GM12878 (cell line): ENCODE data around the gene SLC1A2. TPM values are rescaled to one million over a fixed set of nuclear protein-coding genes. Genes with fewer than 3 reads are reported as not detected.

Source experiments
- ATAC-seq: fragments of 200-7000 bp; cut with Tn5 transposase; 3 replicates; pipeline ENCODE4 v1.9.1; 2020; ENCODE audit warnings: mild to moderate bottlenecking, moderate library complexity
- BruUV-seq: library from RNA; stranded (reverse); fragments of 400-500 nt; replicated peaks from 2 replicates; lab custom pipeline; 2021; lab: Mats Ljungman, UMichigan
- CTCF ChIA-PET: fragments of 300-600 bp; sonication (Branson Sonifier 250); formaldehyde crosslinking; extraction: SDS; loops from one replicate; lab custom pipeline; 2021; ENCODE audit warnings: inconsistent platforms; lab: Yijun Ruan, JAX
- POLR2A ChIA-PET: fragments of 350-600 bp; formaldehyde crosslinking; extraction: SDS; loops from one replicate; lab custom pipeline; 2021; ENCODE audit warnings: inconsistent platforms; lab: Charles Lee
- RAD21 ChIA-PET: fragments of 300-600 bp; sonication (Branson Sonifier 250); formaldehyde crosslinking; loops from one replicate; lab custom pipeline; 2023; ENCODE audit warnings: antibody characterized with exemption; ENCODE audit not compliant: unreplicated experiment; lab: Charles Lee
- SMC1A ChIA-PET: fragments of 300-600 bp; sonication (Branson Sonifier 250); formaldehyde crosslinking; loops from one replicate; lab custom pipeline; 2023; ENCODE audit not compliant: unreplicated experiment, uncharacterized antibody; lab: Charles Lee
- DNase-seq: peaks from one replicate; pipeline ENCODE4 v3.0.0-alpha.2; 2011; ENCODE audit warnings: low read depth, low spot score
- FAIRE-seq: peaks from 3 replicates; lab custom pipeline; 2011; peaks lifted over from hg19 to GRCh38; lab: Jason Lieb, UNC
- H2AFZ ChIP-seq: 2 replicates; pipeline ENCODE4 v1.6.0; 2011; ENCODE audit warnings: low read depth, low read length, control low read depth; ENCODE audit not compliant: control insufficient read depth
- H3K27ac ChIP-seq: 2 replicates; pipeline ENCODE4 v1.5.1; 2011; ENCODE audit warnings: control low read depth; ENCODE audit not compliant: control insufficient read depth, insufficient read depth
- H3K27me3 ChIP-seq, 2 experiments: replicated peaks in 1 of 2; 2 replicates each; pipeline versions ENCODE4 v1.6.0 to v1.6.1; 2011; ENCODE audit warnings: low read length in 1 of 2; ENCODE audit not compliant: control insufficient read depth in 2 of 2, insufficient read depth in 2 of 2
- H3K36me3 ChIP-seq, 2 experiments: 2 replicates each; pipeline ENCODE4 v1.5.1; 2011; ENCODE audit warnings: low read length in 1 of 2; ENCODE audit not compliant: control insufficient read depth in 2 of 2, insufficient read depth in 2 of 2
- H3K4me1 ChIP-seq: 2 replicates; pipeline ENCODE4 v1.6.1; 2011; ENCODE audit warnings: mild to moderate bottlenecking, low read length, moderate library complexity, mixed read lengths; ENCODE audit not compliant: control insufficient read depth, insufficient read depth
- H3K4me2 ChIP-seq: 2 replicates; pipeline ENCODE4 v1.6.0; 2011; ENCODE audit warnings: control low read depth; ENCODE audit not compliant: control insufficient read depth, insufficient read depth
- H3K4me3 ChIP-seq: fragments of 200-600 bp; sonication (generic); 2 replicates; pipeline ENCODE4 v1.5.1; 2016
- H3K79me2 ChIP-seq: 2 replicates; pipeline ENCODE4 v1.6.0; 2011; ENCODE audit warnings: low read length; ENCODE audit not compliant: control insufficient read depth, insufficient read depth
- H3K9ac ChIP-seq: 2 replicates; pipeline ENCODE4 v1.8.0; 2011; ENCODE audit warnings: low read length, control low read depth, mixed read lengths; ENCODE audit not compliant: control insufficient read depth, insufficient read depth
- H3K9me3 ChIP-seq: replicated peaks from 3 replicates; pipeline ENCODE4 v1.5.1; 2011; ENCODE audit warnings: mild to moderate bottlenecking, low read length; ENCODE audit not compliant: control insufficient read depth, insufficient read depth
- H4K20me1 ChIP-seq: 2 replicates; pipeline ENCODE4 v1.6.0; 2011; ENCODE audit not compliant: control insufficient read depth, insufficient read depth
- BMI1 ChIP-seq: fragments of 450-650 bp; IDR thresholded peaks from 2 replicates; pipeline ENCODE4 v1.6.1; 2016; ENCODE audit warnings: mild to moderate bottlenecking, moderate library complexity, borderline replicate concordance
- WGBS: methylation state at CpG from one replicate; pipeline ENCODE4 v1.1.6; 2016; ENCODE audit warnings: low lambda C conversion rate; ENCODE audit not compliant: insufficient replicate concordance, insufficient coverage; ENCODE audit errors: missing lambda C conversion rate; 5-methylcytosine and 5-hydroxymethylcytosine counted together
- in situ Hi-C: fragments of 300-500 bp; cut with MboI; formaldehyde crosslinking; loops from 9 replicates; pipeline ENCODE4 v1.14.3; 2018; ENCODE audit warnings: mixed read lengths
- intact Hi-C: fragments of 100-400 bp; cut with micrococcal nuclease; formaldehyde crosslinking; loops from one replicate; pipeline ENCODE4 v1.14.2; 2022; ENCODE audit not compliant: unreplicated experiment
- polyA plus RNA-seq, 11 experiments: library from polyadenylated mRNA; depleted of rRNA in 4 of 11; unstranded in 6 of 11; stranded (reverse) in 5 of 11; fragments of >200 nt; fragmentation: Nextera tagmentation in 4 of 11; fragmentation: Illumina TruSeq in 1 of 11; extraction: Ambion mirVana in 4 of 11; extraction: Trizol in 1 of 11; gene quantifications; 1 replicate in 1 of 11; 2 replicates in 10 of 11; pipeline versions ENCODE4 v1.2.1 to v1.2.3, GENCODE V29; 2011 to 2016; ENCODE audit warnings: inconsistent platforms in 2 of 11, missing spikeins in 2 of 11, low read depth in 1 of 11
- total RNA-seq, 4 experiments: library from RNA; depleted of rRNA in 3 of 4; stranded (reverse); fragments of >200 nt in 3 of 4; fragmentation: Illumina TruSeq in 1 of 4; extraction: Trizol in 1 of 4; gene quantifications; 2 replicates each; pipeline versions ENCODE4 v1.2.1 to v1.2.3, GENCODE V29; 2013 to 2021
- TF ChIP-seq, protein P1 (sequence below): fragments of 450-650 bp; IDR thresholded peaks from 2 replicates; pipeline ENCODE4 v1.6.1; 2017; ENCODE audit warnings: borderline replicate concordance
- TF ChIP-seq, protein P2 (sequence below): fragments of 450-650 bp; IDR thresholded peaks from 2 replicates; pipeline ENCODE4 v1.6.1; 2016; ENCODE audit warnings: mild to moderate bottlenecking

The SLC1A2 gene
- total and polyA plus RNA-seq, 10 of the 15 experiments (the other 5 are each of a cell fraction or from before 2014, with no cell fraction given) = 0.01 to 0.84 (median 0.22) TPM; not detected in 1

DNA sequence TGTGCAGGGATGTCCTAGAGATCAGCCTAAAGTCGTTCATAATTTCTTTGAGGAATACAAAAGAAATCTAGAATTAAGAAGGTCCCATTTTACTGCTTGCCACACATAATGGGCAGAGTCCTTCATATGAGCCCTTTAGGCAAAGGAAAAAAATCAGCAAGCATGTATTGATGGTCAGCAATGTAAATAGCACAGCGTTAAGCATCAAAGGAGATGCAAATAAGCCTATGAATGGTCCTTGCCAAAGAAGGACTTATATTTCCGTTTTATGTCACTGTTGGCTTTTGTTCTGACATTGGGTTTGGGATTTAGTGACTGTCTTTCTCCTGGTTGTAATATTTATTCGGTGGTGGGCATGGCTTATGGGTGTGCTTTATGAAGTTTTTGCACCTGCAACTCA, 210.6 kb downstream of the SLC1A2 start:
- Histone ChIP-seq H3K36me3 (peaks cover 2 to 10% of the 10 kb centered on the region in 2 experiments; a peak in 3 of 4 replicates), H3K4me1 (no peaks in the 10 kb centered on the region), H3K9me3 (peaks cover 3% of the 10 kb centered on the region; the same call in 1 of the 3 replicates), H3K27ac (no peak overlapping the region), H3K4me3 (no peak overlapping the region), H4K20me1 (no peaks in the 10 kb centered on the region), H2AFZ (no peak overlapping the region), H3K4me2 (no peak overlapping the region), H3K27me3 (no peaks in the 10 kb centered on the region), H3K79me2 (no peaks in the 10 kb centered on the region), H3K9ac (no peak overlapping the region)
- ATAC-seq (no peak), FAIRE-seq (no peak), DNase-seq (no peak)
- TF ChIP-seq, protein P1, sequence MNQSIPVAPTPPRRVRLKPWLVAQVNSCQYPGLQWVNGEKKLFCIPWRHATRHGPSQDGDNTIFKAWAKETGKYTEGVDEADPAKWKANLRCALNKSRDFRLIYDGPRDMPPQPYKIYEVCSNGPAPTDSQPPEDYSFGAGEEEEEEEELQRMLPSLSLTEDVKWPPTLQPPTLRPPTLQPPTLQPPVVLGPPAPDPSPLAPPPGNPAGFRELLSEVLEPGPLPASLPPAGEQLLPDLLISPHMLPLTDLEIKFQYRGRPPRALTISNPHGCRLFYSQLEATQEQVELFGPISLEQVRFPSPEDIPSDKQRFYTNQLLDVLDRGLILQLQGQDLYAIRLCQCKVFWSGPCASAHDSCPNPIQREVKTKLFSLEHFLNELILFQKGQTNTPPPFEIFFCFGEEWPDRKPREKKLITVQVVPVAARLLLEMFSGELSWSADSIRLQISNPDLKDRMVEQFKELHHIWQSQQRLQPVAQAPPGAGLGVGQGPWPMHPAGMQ = no peak
- TF ChIP-seq, protein P2, sequence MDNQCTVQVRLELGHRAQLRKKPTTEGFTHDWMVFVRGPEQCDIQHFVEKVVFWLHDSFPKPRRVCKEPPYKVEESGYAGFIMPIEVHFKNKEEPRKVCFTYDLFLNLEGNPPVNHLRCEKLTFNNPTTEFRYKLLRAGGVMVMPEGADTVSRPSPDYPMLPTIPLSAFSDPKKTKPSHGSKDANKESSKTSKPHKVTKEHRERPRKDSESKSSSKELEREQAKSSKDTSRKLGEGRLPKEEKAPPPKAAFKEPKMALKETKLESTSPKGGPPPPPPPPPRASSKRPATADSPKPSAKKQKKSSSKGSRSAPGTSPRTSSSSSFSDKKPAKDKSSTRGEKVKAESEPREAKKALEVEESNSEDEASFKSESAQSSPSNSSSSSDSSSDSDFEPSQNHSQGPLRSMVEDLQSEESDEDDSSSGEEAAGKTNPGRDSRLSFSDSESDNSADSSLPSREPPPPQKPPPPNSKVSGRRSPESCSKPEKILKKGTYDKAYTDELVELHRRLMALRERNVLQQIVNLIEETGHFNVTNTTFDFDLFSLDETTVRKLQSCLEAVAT = no peak
- no peak for TF ChIP-seq BMI1
- intact Hi-C loops = no loop called here
- POLR2A ChIA-PET = no interaction called here
- RAD21 ChIA-PET = no interaction called here
- in situ Hi-C loops = no loop called here
- CTCF ChIA-PET = no interaction called here
- BruUV-seq = no TSS peak
- WGBS = 41% methylated on average over 4 of the region's 4 CpGs
- SMC1A ChIA-PET = no interaction called here
